T-helper 17 cell (primary cell): ENCODE measurements around the gene TMEM250. TPM values are rescaled to one million over a fixed set of nuclear protein-coding genes. Genes with fewer than 3 reads are reported as not detected.

ENCODE experiments used
- total RNA-seq, 4 donors: library from RNA in 2 of 4; stranded (reverse) in 2 of 4; gene quantifications; one replicate each; pipeline ENCODE4 v1.2.3 and lab custom pipeline; 2022 to 2026

TMEM250 gene
- total RNA-seq, 2 donors from 2014 or later, result 17.9 to 21.8 TPM

Other genes starting within 250 kb of the TMEM250 start
- 10 to 100 TPM; 32.6 to 39.3 TPM for gene CAMSAP1, start 211.3 kb downstream of the TMEM250 start, total RNA-seq
- gene UBAC1, start 157.5 kb downstream of the TMEM250 start, total RNA-seq, result 10 to 100 TPM; 23.2 to 23.7 TPM
- 1 to 10 TPM; 5.8 to 5.9 TPM for gene NACC2, start 23.6 kb downstream of the TMEM250 start, total RNA-seq
- gene LHX3, start 86.3 kb upstream of the TMEM250 start, total RNA-seq, result under 1 TPM; 0.10 to 0.18 TPM
- 10 to 100 TPM; 12.6 to 15.5 TPM for gene QSOX2, start 126.9 kb upstream of the TMEM250 start, total RNA-seq
- gene CCDC187, start 185.2 kb upstream of the TMEM250 start, total RNA-seq, result under 1 TPM in 1 of 2 donors, not detected in 1; 0.12 TPM
- gene GPSM1, start 208.7 kb upstream of the TMEM250 start, total RNA-seq, result 10 to 100 TPM in 1 of 2 donors, 1 to 10 TPM in 1; 7.4 to 10.8 TPM
- gene DNLZ, start 244.9 kb upstream of the TMEM250 start, total RNA-seq, result 10 to 100 TPM; 19.3 to 28.6 TPM